T follicular helper cell (primary cell): Measurements from ENCODE around the gene PPP2R1A.
"Not testable (repeated sequence)": the region's sequence is repeated elsewhere in the genome, so short reads cannot be mapped to it uniquely, and the experiment has no call there.

ENCODE experiments used
- DNase-seq: peaks from one replicate; pipeline ENCODE4 v3.0.0-alpha.2; 2020; ENCODE audit warnings: low read depth

PPP2R1A gene

DNA sequence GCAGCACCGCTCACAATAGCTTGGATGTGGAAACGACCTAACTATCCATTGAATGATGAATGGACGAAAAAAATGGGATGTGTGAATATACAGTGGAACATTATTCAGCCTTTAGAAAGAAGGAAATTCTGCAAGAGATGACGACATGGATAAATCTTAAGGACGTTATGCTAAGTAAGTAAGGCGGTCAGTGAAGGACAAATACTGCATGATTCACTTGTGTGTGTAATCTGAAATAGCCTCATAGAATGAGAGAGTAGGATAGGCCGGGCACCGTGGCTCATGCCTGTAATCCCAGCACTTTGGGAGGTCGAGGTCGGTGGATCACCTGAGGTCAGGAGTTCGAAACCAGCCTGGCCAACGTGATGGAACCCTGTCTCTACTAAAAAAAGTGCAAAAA lies 54.2 kb downstream of the PPP2R1A start:
- DNase-seq = no peak

DNA sequence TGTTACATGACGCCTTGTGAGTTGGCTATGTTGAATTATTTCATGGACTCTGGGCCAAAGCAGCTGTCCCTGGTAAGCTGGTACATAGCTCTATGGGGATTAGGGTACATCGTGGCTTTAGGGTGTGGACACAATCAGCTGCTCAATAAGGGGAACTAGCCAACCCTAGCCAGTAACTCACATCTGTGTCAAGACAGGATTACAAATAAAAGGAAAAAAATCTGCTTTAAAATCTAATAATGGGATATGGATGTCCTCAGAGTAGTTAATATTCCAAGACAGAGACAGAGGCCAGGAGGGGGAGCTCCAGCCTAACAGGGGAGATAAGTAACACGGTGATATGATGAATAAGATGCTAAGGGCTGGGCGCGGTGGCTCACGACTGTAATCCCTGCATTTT lies 58.4 kb downstream of the PPP2R1A start:
- DNase-seq = peak; percentile 60

DNA sequence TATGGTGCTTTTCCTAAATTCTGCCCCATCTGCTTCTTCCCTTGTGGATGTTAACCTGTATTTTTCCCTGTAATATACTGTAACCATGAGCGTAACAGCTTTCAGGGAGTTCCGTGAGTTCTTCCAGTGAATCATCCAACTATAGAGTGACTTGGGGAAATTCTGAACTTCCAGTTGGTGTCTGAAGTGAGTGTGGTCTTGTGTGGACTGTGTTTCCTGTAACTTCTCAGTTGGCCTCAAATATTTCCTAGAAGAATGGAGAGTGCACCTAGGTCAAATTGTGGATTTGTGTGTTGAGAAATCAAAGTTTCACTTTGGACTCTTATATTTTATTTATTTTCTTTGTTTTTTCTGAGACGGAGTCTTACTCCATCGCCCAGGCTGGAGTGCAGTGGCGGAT lies 68.6 kb downstream of the PPP2R1A start:
- DNase-seq = no peak

DNA sequence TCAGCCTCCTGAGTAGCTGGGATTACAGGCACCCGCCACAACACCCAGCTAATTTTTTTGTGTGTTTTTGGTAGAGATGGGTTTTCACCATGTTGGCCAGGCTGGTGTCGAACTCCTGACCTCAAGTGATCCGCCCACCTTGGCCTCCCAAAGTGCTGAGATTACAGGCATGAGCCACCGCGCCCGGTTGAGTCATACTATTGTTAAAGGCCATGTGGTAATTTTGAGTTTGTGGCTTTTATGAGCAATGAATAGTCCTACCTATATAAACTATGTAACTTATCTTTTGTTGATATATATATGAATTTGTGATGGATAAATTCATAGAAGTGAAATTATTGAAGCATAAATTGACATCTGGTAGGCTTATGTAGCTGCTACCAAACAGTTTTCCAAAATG lies 75.7 kb downstream of the PPP2R1A start:
- not testable (repeated sequence) for DNase-seq

DNA sequence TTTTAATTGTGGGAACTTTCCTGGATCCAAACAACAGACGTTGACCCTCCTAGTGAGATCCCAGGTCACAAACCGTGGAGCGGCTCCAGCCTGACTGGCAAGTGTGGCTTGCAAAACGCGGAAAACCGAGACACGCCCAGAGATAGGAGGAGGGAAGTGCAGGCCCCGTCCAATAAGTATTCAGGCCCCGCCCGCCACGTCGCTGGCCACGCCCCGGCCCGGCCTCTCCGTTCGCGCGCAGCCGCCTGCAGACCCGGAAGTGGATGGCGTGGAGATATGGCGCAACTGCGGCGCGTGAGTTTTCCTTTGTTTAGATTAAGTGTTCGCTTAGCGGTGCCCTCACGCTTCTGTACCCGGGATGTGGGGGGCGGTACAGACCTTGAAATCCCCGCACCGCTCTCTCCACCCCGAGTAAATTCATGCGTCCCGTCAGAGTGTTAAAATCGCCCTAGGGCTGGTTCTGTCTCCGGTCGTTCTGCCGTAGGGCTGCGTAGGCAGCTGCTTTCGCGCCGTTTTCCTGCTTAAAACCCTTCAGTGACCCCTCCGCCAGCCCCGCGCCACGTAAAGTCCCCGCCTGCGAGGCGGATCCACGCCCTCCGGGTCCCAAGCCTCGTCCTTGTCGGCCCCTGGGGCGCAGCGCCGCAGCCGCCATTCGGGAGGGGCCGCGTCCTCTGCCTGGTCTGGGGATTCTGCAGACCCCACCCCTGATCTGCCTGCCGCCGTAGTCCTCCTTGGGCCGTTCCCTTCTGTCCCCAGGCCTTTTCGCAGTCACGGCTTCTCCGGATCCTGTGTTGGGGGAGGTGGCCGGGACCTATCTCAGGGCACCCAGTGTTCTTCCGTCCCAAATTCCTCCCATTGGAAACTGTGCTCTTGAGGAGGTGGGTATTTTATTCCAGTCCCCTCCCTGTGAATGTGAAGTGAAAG lies 79.7 kb downstream of the PPP2R1A start, which contains the start of gene ZNF766:
TSS of gene ZNF766 (plus strand) at position 250 of the 924 bp plus-strand sequence. CDS start at position 277, 27 bp downstream.
- peak; percentile 95 for DNase-seq

DNA sequence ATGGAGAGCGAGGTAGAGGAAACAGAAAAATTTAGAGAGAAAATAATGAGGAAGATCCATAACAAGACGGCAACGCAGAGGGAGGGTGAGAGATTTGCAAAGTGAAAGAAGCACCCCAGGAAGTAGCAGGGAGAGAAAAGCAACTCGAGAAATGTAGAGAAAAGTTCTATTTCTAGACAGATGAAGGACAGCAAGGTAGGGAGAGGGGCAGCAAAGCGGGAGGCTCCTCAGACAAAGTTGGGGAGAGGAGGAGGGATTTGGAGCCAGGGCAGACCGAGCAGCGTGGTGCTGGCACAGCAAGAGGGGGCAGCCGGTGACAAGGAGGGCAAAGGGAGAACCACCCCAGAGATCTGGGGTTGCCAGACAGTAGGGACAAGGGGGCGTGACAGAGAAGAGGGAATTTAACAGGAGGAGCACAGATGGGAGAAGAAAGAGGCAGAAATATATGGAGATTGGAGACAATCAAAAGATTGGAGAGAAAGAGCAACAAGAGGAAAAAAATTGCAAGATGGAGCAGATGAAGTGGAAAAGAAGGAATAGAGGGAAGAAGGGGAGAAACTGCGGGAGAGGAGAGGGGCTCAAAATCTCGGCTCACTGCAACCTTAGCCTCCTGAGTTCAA lies 80.5 kb downstream of the PPP2R1A start:
- DNase-seq = no peak

DNA sequence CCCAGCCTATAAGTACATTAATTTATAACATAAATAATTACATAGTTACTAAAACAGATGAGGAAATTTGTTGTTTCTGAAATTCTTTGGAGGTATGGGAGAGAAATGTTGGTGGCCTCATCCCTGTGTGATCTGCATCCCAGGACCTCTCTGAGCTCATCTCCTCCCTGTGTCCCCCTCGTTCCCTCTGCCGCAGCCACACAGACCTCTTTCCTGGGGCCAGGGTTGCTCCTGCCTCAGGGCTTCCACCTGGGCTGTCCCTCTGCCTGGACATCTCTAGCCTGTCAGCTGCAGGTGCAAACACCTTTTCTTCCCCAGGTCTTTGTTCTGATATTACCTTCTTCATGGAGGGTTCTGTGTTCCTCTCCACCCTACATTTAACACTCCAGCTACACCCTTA lies 83.4 kb downstream of the PPP2R1A start:
- no peak for DNase-seq

DNA sequence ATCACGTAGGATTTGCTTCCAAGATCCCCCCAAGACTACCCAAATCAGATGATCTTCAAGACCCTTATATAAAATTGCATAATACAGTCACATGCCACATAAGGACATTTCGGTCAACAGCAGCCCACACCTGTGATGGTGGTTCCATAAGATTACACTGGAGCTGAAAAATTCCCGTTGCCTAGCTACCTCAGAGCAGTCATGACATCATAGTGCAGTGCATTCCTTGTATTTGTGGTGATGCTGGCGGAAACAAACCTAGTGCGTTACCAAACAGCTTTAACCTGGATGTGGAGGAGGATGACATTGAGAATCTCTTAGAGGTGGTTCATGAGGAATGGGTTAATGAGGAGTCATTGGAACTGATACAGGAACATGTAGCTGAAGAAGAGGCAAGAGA lies 84.3 kb downstream of the PPP2R1A start:
- no peak for DNase-seq

DNA sequence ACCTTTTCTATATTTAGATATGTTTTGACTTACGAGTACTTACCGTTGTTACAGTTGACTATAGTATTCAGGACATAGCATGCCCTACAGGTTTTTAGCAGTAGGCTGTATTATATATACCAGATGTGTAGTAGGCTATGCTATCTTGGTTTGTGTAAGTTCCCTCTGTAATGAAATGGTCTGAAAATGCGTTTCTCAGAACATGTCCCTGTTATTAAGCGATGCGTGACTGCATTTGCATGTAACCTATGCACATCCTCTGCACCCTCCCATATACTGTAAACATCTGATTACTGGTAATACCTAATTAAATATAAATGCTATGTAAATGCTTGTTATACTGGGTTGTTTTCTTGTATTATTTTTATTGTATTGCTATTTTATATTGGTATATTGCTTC lies 86.1 kb downstream of the PPP2R1A start:
- no peak for DNase-seq

DNA sequence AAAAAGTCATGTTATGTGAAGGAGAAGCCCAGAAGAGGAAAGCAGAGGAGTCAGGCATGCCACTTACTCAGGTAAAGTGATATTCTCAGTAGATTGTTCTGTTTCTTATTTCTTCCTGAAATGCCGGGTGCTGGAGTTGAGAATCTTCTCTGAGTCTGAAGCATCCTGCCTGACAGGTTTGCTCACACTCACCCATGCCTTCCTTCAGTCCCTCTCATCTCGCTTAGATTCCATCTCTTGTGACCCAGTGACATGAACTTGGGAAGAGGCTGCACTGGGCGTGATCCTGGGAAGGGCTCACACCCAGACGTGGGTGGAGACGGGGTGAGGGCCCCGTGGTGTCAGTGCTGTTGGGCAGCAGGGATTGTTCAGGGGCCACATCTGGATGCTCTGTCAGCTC lies 87.6 kb downstream of the PPP2R1A start:
- DNase-seq = no peak
